Esophagus mucosa (tissue), 1 donor: ENCODE data around the gene LIPT2. TPM values are rescaled to one million over a fixed set of nuclear protein-coding genes. Genes with fewer than 3 reads are reported as not detected.

Source experiments
- ATAC-seq: fragments of 200-7000 bp; cut with Tn5 transposase; one replicate; pipeline ENCODE4 v1.9.1; 2020
- total RNA-seq: library from RNA; stranded (reverse); gene quantifications from one replicate; pipeline ENCODE4 v1.2.4, GENCODE V29; 2023
- donor health status: DM: yes; HTN: yes; CAD: no.

LIPT2 gene
- total RNA-seq, 1 donor from 2014 or later, result 2.4 TPM

DNA sequence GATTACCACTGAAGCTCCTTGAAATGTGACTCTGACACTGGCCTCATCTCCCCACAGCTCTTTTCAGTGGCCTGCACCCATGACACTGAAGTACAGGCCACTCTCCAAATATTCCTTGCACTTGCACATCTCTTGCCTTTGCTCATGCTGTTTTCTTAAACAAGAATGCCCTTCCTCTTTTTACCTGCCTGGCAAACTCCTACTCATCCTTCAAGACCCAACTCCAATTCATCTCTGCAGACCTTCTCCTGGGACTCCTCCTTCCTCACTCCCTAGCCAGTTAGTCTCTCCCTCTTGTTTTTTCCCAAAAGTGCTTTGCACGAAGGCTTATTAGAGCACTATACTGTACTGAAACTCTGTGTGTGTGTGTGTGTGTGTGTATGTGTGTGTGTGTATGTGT, 28.8 kb downstream of the LIPT2 start:
- ATAC-seq, result no peak

DNA sequence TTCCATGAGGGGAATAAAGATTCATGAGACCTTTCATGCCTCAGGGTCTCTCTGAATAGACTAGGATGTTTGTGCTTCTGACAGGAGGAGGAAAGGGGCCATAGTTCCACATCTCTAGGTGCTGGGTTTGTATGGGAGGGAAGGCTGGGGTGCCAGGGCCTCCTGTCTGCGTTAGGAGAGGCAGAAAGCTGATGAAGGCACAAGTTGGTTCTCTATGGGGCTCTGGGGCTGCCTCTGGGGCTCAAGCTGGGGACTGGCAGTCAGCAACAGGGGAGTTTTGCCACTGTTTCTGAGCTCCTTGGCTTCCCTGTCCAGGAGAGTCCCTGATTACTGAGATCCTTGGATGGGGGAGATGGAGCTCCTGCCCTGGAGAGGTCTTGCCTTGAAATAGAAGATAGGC, 30.3 kb downstream of the LIPT2 start:
- no peak for ATAC-seq

GRCh38 chr11:74462631-74463030, 30.9 kb downstream of the LIPT2 start:
- no peak for ATAC-seq

DNA sequence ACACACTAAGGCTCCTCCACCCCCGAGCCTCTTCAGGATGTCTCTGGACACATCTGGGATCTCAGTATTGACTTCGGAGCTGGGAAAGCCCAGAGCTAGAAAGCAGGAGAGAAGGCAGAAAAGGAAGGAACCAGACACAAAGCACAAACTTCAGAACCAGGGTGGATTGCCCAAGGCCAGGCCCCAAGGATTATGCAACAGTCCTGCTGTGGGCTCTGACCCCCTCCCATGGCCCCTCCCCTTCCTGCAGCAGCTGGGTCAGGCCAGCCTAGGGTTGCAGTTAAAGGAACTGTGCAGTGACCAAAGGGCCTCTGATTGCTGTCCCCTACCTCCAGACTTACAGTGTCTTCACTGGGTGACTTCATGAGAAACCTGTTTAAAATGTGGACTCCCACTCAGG, 31.5 kb downstream of the LIPT2 start:
- ATAC-seq, result peak; percentile 42

GRCh38 chr11:74460481-74461154, 32.9 kb downstream of the LIPT2 start:
- no peak for ATAC-seq

- no peak for ATAC-seq
These were observed 33.5 kb downstream of the LIPT2 start for GRCh38 chr11:74460065-74460464.

- no peak for ATAC-seq
These were observed 33.9 kb downstream of the LIPT2 start for GRCh38 chr11:74459584-74459983.

- no peak for ATAC-seq
These were observed 36.2 kb downstream of the LIPT2 start for GRCh38 chr11:74457356-74457755.

GRCh38 chr11:74453373-74453975, 40.0 kb downstream of the LIPT2 start:
- peak; percentile 77 for ATAC-seq

GRCh38 chr11:74452366-74452765, 41.2 kb downstream of the LIPT2 start:
- ATAC-seq, result no peak

DNA sequence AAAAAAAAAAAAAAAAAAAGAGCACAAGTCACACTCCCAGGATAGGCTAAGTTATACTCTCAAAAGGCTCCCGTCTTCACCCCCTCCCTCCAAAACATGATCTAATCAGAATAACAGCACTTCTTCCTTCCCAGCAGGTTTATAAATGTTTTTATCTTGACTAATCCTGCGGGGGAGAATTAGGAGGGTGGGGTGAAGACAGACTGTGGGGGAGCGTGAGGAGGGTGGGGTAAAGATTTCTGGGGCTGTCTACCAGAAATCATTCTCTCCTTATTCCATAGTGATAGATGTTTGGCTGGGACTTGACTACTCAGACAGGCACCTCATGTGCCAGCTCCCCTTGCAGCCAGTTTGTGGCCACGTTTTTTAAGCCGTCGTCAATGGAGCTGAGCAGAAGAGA, 43.2 kb downstream of the LIPT2 start:
- ATAC-seq, result no peak

DNA sequence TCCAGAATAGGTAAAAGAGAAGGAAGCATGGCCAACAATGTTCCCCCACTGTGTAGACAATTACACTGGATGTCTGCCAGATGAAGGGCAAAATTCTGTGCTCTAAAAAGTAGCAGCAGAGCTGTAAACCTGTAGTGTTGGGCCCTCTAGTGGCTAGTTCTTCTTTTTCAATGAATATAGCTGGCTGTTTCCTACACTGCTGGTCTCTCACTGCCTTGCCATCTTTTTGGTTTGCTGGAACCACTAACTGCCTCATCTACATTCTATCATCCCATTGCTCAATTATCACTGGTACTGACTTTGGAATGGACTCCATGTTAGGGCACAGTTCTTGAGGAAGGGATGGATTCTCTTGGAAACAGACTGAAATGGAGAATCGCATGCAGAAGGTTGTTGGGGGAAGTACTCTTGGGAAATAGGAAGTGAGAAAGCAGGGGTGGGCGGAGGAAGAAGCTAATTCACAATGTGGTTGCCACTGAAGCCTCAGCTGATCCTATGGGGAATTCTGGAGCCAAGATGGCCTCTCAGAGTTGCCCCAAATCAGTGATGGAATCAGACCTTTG, 44.1 kb downstream of the LIPT2 start:
- peak; percentile 70 for ATAC-seq

DNA sequence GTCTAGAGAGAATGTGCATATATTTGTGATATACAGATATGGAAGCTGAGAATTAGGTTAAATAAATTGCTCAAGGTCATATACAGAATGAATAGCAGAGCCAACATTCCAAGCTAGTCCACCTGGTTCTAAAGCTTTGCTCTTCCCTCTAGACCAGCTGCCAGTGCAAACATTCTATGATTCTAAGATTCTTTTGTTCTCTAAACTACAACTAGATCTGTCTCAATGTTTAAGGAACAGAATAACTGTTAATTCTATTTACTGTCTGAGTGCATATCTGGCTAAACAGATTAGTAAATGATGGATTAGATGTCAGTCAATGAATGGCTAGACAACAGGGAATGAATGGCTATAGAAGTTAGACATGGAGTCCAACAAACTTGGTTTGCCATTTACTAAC, 45.8 kb downstream of the LIPT2 start:
- ATAC-seq, result no peak

DNA sequence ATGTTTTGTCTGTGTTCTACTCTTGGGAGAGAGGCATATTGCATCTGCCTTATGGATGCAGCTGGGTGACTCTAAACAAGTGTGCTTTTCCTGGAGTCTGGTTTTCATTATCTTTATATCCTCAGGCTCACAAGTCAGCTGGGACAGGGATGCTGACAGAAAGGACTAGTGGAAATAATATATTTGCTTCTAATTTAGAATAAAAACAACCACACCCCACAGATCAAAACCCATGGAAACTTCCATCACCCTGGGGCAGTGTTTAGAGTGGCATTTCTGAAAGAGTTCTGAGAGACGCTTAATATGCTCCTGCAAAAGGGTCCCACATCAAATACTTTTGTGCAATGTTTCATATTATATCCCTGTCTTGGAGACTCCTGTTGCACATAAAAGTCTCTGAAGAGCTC, 47.0 kb downstream of the LIPT2 start:
- ATAC-seq, result no peak

- no peak for ATAC-seq
These were observed 49.2 kb downstream of the LIPT2 start for GRCh38 chr11:74444173-74444826.

DNA sequence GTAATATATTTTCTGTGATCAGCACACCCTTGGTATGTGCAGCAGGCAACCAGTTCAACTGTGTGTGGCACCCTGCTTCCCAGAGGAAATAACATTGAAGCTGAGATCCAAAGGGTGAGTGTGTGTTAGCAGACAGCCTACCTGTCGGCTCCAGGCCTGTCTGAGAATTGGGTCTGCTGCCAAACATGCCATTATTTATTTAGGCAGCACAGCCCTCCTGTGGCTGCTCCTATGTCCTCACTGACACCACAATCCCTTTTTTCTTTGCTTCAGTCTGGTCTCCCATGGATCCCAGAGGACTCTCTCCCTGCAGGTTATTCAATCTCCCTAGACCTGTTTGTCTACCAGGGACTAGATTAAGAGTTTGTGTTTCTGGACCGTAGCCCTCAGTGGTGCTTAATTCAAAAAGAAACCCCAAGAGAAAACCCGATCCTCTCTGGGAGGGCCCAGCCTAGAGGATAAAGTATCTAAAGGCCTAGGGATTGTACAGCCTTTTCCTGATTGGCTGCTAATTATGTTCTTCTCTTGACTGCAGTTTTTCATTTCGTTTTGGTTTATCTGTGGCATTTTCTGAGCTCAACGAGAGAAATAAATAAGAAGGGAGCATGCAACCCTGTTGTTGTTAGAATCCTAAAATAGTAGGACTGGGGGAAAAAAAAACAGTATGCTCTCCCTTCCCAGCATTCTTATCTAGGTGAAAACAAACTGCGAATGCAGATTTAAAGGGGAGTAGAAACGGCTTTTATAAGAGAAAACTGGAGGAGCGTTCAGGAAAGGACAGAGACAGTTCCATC, 50.3 kb downstream of the LIPT2 start:
- ATAC-seq, result peak; percentile 71

- ATAC-seq, result peak; percentile 77
These were observed 50.9 kb downstream of the LIPT2 start for GRCh38 chr11:74442636-74443035.

Other genes starting within 250 kb of the LIPT2 start
- gene P4HA3, start 182.1 kb downstream of the LIPT2 start, total RNA-seq, result 0.20 TPM
- 1.1 TPM for gene PGM2L1, start 95.3 kb downstream of the LIPT2 start, total RNA-seq
- gene KCNE3, start 26.2 kb downstream of the LIPT2 start, total RNA-seq, result 2.5 TPM
- gene POLD3, start 98.9 kb upstream of the LIPT2 start, total RNA-seq, result 13.5 TPM
- 2.0 TPM for gene CHRDL2, start 237.7 kb upstream of the LIPT2 start, total RNA-seq